GM21423 (cell line): ENCODE data around the gene HARS1.
A peak's percentile ranks its signal among the peaks of the same experiment; 100 is the strongest.
"Not testable (repeated sequence)": the region's sequence is repeated elsewhere in the genome, so short reads cannot be mapped to it uniquely, and the experiment has no call there.

Experiments used
- ATAC-seq: cut with Tn5 transposase; IDR thresholded peaks from one replicate; pipeline ENCODE4 v1.9.1; 2021; ENCODE audit warnings: mild to moderate bottlenecking, moderate library complexity; ENCODE audit not compliant: unreplicated experiment

The HARS1 gene

DNA sequence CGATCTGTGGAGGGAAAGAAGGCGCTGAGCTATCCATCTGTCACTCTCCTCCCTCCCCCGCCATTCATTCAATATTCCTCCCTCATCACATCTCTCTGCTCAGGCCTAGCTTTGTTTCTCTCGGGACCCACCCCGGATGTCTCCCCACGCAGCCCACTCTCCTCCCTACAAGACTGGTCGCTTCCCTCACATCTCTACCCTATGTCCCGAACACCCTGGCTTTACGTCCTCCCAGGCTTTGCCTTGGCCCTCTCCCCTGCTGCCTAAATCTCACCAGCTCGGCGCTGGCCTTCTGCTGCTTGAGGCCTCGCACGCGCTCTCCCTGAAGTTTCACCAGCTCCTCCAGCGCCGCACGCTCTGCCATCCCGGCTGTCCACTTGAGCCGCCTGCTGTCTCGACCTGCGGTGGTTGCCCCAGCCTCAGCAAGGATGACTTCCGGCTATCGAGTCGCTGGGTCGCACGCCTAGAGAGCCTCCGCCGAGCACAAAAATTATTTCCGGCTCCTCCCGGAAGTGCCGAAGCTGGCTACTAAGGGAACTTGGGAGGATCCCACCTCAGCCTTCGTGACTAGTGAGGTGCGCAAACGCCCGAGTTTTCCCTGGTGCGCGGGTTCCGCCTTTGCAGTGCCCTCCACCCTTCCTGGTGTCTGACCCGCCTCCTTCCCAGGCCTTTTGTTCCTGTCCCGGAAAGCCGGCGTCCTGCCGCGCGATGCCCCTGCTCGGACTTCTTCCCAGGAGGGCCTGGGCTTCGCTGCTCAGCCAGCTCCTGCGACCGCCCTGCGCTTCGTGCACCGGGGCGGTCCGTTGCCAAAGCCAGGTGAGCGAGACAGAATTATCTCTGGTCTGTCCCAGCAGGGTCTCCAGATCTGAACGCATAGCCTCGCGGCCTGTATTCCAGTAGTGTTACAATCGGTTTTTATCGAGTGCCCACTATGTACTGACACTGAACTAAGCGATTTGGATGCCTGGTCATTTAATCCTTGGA is at the start of gene HARS1, which contains the start of gene HARS2:
Gene HARS1 (minus strand): TSS at position 430 of the 984 bp plus-strand sequence. CDS start 66 bp downstream, at position 364.
Gene HARS2 (plus strand): TSS at position 515 of the 984 bp plus-strand sequence. CDS start 194 bp downstream, at position 709.
- ATAC-seq, result peak; percentile 98

GRCh38 chr5:140737486-140737885 is 46.3 kb upstream of the HARS1 start:
- no peak for ATAC-seq

DNA sequence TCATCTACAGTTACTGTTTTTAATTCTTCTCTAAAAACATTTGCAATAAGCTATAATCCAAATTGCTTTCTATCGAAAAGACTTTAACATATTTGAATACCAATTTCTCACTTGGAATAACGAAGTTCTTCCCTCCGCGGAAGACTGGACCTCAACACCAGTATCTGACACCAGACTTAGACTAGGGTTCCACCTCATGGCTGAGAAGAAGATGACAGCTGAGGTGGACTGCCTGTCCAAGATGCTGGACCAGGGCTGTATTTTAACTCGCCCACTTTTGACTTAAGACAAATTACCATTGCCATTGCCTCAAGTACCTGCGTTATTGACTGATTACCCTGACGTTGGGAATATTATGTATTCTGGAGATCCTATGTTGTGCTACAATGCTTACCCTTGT is 43.2 kb upstream of the HARS1 start:
- ATAC-seq, result no peak

GRCh38 chr5:140733098-140733497 is 41.9 kb upstream of the HARS1 start:
- ATAC-seq, result no peak

GRCh38 chr5:140725799-140726471 is 34.8 kb upstream of the HARS1 start:
- peak; percentile 95 for ATAC-seq

GRCh38 chr5:140721395-140721794 is 30.2 kb upstream of the HARS1 start:
- not testable (repeated sequence) for ATAC-seq

GRCh38 chr5:140720738-140721137 is 29.6 kb upstream of the HARS1 start:
- not testable (repeated sequence) for ATAC-seq

- no peak for ATAC-seq
These were observed 27.1 kb upstream of the HARS1 start for GRCh38 chr5:140718266-140718592.

- not testable (repeated sequence) for ATAC-seq
These were observed 25.1 kb upstream of the HARS1 start for GRCh38 chr5:140716238-140716637.

- ATAC-seq, result no peak
These were observed 22.5 kb upstream of the HARS1 start for GRCh38 chr5:140713562-140714094.

DNA sequence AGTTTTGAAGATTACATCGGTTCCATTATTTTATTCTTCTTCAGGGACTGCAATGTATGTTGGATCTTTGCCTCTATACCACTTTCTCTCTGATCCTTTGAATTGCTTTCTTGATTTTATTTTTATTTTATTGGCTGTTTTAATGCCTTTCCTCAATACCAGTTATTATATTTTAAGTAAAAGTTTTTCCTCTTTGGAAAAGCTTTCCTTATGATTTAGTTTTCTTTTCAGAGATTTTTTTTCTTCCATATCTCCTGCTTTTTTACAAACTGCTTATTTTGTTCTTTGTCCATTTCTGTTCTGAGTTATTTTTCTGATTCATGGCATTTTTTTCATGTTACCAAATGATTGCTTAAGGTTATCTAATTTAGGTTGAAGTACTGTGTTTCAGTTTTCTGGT is 20.6 kb upstream of the HARS1 start:
- no peak for ATAC-seq

GRCh38 chr5:140710899-140711552 is 19.9 kb upstream of the HARS1 start:
- peak; percentile 86 for ATAC-seq

DNA sequence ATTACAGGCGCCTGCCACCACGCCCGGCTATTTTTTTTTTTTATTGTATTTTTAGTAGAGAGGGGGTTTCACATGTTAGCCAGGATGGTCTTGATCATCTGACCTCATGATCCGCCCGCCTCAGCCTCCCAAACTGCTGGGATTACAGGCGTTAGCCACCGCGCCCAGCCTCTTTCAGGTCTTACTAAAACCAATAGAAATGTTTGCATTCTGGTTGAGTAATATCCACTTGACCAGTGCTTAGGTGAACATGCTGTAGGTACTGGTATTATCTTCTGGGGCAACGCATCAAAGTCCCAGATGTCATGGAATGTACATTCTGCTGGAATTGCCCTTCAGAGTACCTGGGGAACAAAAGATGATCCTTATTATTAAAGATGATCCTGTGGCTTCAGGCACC is 17.6 kb upstream of the HARS1 start:
- not testable (repeated sequence) for ATAC-seq

GRCh38 chr5:140707812-140708211 is 16.6 kb upstream of the HARS1 start:
- no peak for ATAC-seq

GRCh38 chr5:140700177-140701144 is 9.3 kb upstream of the HARS1 start, which contains the start of gene ZMAT2:
Gene ZMAT2 (plus strand): TSS chr5:140700447. CDS start chr5:140700461, 14 bp downstream.
- peak; percentile 97 for ATAC-seq

GRCh38 chr5:140696891-140697492 is 5.8 kb upstream of the HARS1 start:
- ATAC-seq, result no peak

DNA sequence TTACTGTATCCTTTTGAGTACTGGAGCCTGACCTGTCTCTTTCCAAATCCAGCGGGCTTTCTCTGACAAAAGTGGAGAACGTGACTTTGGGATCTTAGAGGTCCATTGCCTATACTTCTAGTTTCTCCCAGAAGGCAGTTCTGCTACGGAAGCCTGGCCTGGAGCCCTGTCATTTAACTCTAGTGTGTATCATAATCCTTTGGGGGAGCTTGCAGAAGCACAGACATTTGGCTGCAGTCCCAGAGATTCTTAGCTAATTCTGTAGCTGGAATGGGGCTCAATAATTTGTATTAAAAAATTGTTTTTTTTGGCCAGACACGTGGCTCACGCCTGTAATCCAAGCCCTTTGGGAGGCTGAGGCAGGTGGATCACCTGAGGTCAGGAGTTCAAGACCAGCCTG is 3.1 kb upstream of the HARS1 start:
- ATAC-seq, result no peak

- ATAC-seq, result no peak
These were observed 716 bp downstream of the HARS1 start for GRCh38 chr5:140690376-140690932.

- ATAC-seq, result no peak
These were observed 12.2 kb downstream of the HARS1 start for GRCh38 chr5:140678993-140679392.
